NCI-H524 (cell line): ENCODE results near the gene ACTR2.

Source experiments
- DNase-seq, 2 experiments: peaks; one replicate each; lab custom pipeline; 2025; lab: John Stamatoyannopoulos, UW

The ACTR2 gene

DNA sequence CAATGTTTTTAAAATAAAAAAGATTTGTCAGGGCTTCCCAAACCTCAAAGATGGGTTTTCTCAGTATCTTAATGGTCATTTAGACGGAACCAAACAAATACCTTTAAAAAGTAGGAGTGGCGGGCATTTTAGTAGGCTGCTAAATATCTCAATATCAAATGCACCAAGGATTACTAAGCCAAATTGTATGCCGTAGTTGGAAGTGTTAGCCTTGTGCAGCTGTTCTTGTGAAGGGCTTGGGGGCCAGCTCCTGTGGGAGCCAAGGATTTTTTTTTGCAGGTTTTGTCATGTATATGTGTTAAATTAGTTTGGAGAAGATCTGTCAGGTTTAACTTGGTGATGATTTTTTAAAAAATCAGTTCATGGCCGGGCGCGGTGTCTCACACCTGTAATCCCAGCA, 52.1 kb downstream of the ACTR2 start:
- no peak for DNase-seq

DNA sequence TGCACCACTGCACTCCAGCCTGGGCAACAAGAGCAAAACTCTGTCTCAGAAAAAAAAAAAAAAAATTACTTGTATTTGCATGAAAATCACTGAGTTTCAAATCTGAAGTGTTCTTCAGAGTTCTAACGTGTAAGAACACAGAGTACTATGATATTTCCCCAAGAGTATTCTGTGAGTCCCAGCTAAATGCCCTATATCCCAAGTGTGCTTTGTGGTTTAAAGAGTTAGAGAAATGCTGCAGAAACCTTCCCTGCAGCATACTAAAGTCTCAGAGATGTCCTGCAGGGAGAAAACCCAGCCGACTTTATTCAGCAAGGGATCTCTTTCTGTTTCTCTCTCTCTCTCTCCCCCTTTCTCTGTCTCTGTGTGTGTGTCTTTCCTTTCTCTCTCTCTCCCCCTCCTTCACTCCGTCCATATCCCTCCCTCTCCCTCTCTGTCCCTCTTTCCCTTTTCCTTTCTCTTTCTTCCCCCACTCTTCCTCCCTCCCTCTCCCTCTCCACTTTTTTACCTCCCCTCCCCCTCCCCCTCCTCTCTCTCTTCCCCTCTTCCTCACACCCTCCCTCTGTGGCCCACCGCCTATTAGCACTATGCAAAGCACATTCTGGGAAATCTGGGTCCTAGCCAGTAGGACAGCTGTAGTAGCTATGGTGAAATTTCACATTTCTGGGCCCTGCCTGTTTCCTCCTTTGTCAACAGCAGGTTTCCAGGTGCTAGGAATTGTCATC, 54.2 kb downstream of the ACTR2 start:
- DNase-seq, result no peak

DNA sequence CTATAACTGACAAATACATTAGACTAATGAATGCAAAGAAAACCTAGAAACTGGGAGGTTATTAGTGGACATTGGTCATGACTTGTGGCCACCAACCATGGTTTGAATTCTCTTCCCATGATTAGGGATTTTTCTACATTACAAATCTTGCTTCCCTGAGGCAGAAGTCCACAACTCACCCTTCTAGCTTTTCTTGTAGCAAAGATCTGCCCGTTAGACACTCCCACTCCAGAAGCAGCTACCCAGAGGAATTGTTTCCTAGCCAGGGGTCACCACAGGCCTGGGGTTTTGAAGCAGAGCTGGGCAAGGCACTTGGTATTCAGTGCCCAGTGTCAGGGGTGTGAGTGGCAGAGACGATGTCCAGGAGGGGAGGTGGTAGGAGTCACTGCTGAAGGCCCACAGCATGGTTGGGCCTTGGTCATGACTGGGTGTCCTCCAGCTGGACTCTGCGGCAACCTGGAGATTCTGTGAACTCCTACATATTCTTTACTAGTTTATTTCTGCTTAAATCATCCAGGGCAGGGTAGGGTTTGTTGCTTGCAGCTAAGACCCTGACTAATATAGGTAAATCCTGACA, 54.9 kb downstream of the ACTR2 start:
- no peak for DNase-seq

DNA sequence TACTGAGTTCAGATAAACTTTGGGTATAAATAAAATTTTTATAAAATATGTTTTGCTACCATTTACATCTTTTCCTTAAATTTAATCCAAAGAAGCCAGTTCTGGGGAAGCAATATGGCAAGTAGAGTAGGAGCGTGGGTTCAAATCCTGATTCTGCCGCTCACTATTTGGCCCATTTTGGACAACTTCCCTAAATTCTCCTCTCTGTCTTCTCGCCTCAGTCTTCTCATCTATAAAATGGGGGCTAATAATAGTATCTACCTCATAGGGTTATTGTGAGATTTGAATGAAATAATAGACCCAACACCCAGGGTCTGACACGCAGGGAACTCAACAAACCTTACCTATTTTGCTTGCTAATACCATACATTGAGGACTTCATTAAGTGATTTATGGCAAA, 59.7 kb downstream of the ACTR2 start:
- DNase-seq, result no peak

DNA sequence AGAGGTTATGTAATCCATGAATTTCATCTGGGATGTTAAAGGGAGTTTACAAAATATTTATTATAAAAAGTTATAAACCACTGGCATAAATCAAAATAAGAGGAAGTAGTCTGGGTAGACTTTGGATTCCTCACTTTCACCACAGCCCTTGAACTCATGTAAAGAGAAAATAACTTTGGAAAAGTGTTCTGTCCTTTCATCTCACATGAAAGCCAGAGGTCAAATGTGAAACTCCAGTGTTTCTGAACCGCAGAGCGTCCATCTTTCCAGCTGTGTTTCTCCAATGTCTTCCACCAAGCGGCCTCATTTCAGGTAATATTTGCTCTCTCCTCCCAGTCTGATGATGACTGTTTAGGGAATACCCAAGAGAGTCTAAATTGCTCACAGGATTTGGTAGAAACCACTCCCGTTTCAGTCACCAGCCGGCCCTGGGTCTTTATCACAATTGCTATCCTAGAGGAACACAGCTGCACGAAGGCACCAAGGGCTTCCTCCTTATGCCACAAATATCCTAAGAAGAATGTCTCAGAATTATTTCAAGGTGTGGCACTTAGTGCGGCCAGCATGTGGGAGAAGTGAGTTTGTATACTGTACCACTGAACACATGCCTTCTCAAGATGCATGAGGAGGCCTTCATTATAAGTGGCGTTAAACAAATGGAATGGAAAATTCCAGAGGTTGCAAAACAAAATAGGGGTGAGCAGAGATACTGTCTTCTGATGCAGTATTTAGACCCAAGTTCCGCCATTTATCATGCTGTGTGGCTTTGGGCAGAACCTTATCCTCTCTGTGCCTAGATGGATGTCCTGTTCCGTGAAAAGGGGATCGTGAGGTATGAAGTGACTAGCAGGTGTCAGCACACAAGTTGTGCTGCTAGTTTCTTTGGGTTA, 63.8 kb downstream of the ACTR2 start:
- DNase-seq, result no peak

DNA sequence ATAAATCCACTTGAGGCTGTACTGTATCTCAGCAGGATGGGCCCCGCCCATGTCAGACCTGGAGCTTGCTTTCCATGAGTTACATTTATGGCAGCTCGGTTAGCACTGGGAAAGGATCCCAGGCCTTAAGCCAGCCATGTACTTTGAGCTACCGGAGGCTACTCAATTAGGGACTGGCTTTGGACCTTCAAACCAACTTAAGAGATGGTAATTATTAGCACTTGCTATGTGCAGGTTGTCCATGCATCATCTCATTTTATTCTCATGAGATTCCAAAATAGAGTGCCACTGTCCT, 64.4 kb downstream of the ACTR2 start:
- no peak for DNase-seq

DNA sequence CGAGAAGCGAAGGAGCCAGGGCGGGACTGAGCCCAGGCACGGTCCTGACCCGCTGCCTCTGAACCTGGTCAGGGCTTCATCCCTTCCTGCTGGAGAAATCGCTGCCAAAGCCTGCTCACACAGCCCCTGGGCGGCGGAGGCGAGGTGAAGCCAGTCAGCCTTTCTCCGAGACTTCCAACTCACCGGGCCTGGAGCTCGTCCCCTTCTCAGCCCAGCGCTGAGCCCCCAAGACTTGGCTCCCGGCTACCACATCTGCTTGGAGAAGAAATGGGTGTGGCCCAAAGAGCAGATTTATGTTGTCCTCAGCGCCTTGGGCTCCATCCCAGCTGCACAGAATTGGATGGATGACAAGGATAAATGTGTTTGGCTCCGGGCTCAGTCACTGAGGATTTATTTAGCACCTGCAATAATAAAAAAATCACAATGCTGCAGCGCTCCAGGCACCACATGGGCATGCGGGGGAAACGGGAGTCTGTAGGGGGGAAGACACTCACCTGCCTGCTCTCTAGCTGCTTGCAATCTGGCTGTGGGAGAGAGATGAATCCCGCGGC, 64.9 kb downstream of the ACTR2 start:
- no peak for DNase-seq

DNA sequence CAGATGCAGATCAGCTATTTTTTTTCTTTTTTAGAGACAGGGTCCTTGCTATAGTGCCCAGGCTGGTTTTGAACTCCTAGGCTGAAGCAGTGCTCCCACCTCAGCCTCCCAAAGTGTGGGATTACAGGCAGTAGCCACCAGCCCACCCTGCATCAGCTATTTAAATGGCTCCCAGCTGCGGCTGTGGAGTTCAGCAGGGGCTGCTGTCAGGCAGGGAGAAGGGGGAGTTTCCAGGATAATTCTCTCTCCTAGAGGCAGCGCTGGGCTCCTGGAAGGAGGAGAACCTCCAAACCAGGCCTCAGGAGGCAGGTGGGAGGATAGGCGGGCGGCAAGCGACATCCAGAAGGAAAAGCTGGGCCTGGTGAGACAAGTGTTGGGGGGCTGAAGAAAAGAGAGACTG, 65.7 kb downstream of the ACTR2 start:
- no peak for DNase-seq

DNA sequence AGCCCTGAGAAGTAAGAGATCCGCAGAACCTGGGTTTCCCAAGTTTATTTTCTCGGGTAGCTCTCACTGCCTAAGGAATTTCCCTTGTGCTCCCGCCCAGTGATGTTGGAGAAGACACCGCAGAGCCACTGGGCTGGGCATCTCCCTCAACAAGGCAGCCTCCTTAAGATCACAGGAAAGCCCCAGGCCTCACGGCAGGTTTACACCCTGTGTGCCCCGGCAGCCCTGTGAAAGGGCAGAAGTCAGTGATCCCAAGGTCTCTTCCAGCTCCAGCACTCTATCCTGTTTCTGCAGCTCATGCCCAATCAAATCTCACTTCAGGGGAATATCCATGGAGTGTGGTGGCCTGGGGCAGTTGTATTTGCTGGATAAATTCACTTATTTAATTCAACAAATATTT, 66.5 kb downstream of the ACTR2 start:
- no peak for DNase-seq

DNA sequence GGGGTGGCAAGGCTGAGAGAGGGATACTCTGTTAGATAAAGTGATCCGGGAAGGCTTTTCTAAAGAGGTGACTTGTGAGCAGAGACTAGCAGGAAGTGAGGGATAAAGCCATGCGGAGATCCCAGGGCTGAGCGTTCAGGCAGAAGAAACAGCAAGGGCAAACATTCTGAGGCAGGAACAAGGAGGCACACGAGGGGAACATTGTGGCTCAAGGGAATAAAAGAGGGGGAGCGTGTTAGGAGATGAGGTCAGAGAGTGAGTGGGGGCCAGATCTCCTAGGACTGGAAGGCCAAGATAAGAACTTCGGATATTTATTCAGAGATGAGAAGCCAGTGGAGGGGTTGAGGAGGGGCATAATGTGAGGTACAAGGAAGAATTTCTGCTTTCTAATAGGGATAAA, 67.1 kb downstream of the ACTR2 start:
- DNase-seq, result no peak

DNA sequence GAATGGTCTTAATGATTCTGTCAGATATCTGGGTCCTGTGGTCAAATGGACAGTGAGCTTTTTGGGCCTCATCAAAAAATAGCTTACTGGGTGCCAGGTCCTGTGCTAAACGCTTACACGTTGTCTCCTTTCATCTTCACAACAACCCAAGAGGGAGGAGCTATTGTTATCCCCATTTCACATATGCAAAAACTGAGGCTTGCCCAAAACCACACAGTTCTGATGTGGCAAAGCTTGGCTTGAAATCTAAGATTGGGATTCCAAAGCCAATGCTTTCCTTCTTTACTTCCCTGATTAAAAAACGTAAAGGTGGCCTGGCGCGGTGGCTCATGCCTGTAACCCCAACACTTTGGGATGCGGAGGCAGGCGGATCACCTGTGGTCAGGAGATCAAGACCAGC, 69.3 kb downstream of the ACTR2 start:
- no peak for DNase-seq

DNA sequence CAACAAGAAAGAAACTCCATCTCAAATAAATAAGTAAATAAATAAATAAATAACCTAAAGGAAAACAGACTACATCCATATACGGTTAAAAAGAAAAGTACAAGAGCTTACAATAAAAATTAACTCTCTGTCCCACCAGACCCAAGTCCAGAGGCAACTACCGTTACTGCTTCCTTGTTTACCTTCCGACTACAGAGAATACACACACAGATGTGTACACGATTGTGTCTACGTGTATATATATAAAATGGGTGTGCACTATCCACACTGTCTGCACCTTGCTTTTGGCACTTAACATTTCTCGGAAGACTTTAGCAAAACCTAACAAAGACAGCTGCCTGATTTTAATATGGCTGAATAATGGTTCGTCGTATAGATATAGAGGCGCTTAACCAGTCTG, 69.9 kb downstream of the ACTR2 start:
- DNase-seq, result no peak

DNA sequence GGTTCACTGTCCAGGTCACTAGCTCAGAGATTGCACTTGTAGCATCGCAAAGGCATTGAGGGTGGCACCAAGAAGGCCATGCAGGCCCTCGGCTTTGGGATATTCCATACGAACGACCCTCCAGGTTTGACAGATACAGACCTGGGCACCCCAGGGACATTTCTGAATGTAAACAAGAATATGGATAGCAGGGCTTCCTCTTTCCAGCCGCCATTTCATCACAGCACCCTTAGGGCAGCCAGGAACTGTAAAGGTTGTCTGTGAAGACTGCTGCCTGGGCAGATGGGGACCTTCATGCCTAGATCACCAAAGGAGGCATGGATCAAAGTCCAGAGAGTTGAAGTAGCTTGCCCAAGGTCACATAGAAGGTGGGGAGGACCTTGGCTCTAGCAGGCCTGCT, 70.5 kb downstream of the ACTR2 start:
- DNase-seq, result no peak

DNA sequence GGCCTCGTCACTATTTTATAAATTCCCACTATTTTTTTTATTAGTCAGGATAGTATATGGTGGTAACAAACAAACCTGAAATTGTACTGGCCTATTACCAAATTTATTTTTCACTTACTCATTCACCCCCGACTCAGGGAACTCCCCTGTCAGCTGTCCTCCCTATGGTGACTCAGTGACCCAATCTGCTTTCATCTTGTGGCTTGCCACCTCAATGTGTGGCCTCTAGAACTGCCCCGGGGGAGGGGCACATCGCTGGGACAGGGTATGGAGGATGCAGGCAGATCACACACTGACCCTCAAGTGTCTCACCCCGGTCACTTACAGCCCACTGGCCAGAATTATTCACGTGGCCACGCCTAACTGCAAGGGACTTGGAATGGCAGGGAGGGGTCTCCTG, 71.6 kb downstream of the ACTR2 start:
- DNase-seq, result no peak

DNA sequence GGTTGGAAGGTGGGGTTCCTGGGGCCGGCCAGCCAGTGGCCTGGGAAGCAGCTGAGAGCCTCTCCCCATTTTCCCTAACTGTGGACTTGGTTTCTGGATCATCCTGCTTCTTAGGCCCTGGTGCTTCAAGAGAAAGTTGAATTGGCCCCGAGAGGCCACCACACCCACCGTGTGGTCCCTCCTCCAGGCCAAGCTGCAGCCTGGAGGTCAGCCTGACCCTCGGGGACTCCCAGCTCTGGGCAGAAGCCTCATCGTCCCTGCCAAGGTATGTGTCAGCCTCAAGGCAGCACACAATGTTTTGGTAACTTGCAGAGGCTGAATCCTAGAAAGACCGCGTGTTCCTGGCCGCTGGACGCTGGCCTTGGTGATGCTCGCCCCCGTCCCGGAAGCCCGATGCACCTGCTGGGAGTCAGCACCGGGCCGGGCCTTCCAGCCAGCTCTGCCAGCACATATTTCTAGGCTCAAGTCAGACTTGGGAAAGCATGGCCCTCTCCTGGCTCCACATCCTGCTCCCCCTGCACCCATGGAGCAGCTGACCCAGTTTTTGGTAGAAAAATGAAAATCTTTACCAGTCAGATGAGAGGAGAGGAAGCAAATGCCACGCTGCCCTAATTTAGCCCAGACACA, 72.6 kb downstream of the ACTR2 start:
- DNase-seq, result no peak

DNA sequence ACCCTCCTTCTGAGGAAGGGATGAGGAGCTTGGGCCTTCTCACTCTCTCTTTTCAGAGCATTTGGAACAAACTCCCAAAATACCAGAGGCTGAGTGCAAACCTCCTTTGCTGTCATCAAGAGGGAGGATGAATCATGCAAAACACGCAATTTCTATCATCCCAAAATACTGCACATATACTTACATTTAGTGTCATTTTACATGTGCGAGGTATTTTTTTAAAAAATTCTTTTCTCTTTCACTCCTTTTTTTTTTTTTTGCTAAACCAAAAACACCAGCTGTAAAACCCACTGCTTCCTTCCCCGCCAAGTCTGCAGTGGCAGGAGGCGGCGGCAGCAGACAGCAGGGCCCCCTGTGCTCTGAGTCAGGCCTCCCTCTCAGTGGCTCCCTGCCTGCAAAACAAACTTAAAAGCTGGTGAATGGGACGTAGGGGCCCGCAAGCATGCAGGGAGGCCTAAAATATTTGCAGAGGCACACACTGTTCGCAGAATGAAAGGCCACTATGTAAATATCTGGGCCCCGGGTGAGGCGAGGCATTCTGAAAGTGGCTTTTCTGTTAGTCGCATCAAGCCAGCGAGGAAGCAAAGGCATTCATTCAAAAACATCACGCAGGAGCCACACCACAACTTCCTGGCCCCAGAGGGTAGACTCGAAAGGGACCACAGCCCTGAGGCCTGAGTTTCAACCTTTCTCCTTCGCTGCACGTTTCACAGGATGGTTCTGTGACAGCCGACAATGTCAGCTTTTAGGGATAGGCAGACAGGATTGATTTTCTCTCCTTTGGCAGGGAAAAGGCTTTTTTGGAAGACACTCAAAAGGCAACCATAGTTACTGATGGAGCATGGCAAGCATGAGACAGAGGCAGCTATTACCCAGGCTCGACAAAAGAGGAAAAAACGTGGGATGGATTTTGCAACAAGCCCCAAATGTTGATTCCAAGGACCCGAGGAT, 73.4 kb downstream of the ACTR2 start:
- no peak for DNase-seq

DNA sequence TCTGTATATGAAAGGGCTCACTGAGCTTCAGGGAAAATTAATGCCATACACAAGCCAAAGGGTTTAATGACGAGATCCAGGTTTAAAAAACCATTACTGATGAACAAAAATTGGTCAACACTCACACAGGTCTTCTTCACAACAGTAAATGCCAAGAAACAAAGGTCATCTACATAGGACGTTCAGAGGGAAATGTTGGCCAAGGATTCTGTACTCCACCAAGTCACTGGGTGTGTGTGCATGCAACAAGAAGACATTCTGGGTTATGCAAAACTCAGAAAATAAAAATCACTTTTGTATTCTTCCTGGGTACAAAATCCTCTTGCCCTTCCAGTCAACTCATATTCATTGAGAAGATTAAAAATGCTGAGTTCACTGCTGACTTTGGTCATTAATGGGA, 78.3 kb downstream of the ACTR2 start:
- DNase-seq, result no peak

DNA sequence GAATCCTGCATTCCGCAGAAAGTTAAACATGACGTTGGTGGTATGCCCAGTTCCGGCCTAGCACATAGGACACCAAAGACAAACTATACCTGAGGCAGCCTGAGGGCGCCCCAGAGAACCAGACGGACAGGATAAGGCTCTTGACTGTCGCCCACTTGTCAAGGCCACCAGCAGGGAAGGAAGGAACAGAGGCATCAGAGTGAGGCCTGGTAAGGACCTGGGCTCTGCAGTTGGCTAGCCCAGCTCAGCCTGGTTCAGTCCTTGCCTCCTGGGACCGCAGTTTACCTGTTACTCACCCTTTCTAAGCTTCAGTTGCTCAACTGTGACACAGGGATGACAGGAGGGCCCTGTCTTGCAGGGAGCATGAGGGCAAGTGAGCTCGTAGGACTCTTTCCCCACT, 82.1 kb downstream of the ACTR2 start:
- no peak for DNase-seq

DNA sequence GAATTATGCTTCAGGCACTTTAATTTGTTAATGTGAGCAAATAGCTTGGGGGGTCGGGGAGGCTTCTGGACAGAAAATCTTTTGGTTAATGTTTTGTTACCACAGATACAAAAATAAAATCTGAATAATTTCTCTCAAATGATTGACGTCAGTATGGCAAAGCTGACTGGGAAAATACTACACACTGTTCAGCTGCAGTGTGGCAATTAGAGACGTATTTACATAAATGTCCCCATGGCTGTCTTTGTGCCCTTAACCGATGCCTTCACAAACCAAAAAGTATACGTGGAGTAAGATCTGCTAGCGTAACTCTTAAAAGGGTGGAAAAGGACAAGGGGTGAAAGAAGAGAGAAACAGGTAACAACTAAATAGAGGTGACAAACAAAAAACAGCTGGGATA, 83.4 kb downstream of the ACTR2 start:
- no peak for DNase-seq

DNA sequence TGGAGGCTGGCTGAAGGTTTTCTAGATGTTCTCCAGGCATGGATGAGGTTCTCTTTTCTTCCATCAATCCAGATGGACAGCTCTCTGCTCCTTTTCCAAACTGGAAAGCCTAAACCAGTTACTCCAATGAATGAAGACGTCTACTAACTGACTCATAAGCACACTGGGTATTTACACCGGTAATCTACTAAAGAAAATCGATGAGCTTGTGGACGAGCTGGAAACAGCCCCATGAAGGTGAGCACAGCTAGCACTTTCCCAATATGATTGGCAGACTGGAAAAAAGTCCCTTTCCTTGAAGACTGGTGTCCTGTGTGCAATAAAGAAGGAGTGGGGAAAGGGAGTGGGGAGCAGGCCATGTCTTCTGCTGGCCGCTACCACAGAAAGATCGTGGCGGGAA, 84.0 kb downstream of the ACTR2 start:
- DNase-seq, result no peak

DNA sequence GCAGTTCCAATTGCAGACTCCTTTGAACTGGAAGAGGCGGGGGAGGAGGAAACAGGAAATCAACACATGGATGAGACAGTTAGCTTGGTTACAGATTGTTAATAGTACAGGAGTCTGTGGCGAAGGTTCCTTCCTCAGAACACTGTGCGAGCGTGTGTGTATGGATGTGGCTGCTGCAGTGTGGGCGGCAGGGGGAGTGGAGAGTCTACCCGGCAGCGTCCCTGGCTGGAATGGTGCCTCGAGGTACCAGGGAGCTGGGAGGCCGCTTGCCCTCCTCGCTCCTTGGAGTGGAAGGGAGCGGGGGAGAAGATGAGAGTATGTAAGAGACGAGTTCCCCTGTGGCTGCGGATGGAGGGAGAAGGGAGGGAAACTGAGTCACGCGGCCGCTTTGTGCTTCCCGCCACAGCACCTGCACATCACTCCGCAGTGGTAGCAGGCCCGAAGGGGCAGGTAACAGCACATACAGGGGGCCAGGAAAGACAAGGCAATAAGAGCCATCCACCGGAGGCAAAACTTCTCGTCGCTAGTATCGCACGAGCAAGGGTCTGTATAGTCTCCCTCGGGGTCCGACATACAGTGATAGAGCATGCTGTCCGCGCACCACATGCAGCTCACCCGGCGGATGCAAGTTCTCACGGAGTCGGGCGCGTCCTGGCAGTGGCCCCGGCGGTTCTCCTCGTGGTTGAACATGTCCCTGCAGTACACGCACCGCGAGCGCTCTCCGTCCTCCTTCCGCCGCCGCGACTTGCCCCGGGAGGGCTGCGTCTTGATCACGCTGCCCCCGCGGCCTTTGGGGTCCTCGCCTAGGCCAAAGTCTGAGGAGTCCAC, 85.7 kb downstream of the ACTR2 start:
- no peak for DNase-seq
